22Rv1 (cell line): ENCODE data around the gene IL1RAPL2.

ENCODE experiments used
- ZFX ChIP-seq: fragments of 450-650 bp; IDR thresholded peaks from 2 replicates; pipeline ENCODE4 v1.6.1; 2017; ENCODE audit warnings: antibody characterized with exemption, borderline replicate concordance
- TF ChIP-seq, protein P1 (sequence below): fragments of 450-650 bp; IDR thresholded peaks from 2 replicates; pipeline ENCODE4 v1.5.1; 2017; ENCODE audit warnings: mild to moderate bottlenecking

DNA sequence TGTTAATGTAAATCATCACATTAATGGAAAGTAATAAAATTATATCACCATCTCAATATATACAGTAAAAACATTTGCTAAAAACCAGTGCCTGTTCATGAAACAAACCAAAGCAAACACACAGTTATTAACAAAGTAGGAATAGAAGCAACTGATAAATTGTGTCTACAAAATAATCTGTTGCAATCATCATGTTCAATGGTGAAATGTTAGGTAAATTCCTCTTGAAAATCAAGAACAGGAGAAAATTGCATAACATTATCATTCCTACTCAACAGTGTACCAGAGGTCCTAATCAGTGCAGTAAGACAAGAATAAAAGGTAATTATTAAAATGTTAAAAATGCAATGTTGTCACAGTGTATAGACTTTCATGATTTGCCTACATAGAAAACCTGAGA, 402.2 kb downstream of the IL1RAPL2 start:
- TF ChIP-seq, protein P1, sequence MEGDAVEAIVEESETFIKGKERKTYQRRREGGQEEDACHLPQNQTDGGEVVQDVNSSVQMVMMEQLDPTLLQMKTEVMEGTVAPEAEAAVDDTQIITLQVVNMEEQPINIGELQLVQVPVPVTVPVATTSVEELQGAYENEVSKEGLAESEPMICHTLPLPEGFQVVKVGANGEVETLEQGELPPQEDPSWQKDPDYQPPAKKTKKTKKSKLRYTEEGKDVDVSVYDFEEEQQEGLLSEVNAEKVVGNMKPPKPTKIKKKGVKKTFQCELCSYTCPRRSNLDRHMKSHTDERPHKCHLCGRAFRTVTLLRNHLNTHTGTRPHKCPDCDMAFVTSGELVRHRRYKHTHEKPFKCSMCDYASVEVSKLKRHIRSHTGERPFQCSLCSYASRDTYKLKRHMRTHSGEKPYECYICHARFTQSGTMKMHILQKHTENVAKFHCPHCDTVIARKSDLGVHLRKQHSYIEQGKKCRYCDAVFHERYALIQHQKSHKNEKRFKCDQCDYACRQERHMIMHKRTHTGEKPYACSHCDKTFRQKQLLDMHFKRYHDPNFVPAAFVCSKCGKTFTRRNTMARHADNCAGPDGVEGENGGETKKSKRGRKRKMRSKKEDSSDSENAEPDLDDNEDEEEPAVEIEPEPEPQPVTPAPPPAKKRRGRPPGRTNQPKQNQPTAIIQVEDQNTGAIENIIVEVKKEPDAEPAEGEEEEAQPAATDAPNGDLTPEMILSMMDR, result no peak
- no peak for TF ChIP-seq ZFX
